ENCODE data around the gene AP3S2. TPM values are rescaled to one million over a fixed set of nuclear protein-coding genes. Genes with fewer than 3 reads are reported as not detected.

AP3S2 gene
- total and polyA plus RNA-seq, 2 donors from 2014 or later: 17.5 to 42.9 TPM

DNA sequence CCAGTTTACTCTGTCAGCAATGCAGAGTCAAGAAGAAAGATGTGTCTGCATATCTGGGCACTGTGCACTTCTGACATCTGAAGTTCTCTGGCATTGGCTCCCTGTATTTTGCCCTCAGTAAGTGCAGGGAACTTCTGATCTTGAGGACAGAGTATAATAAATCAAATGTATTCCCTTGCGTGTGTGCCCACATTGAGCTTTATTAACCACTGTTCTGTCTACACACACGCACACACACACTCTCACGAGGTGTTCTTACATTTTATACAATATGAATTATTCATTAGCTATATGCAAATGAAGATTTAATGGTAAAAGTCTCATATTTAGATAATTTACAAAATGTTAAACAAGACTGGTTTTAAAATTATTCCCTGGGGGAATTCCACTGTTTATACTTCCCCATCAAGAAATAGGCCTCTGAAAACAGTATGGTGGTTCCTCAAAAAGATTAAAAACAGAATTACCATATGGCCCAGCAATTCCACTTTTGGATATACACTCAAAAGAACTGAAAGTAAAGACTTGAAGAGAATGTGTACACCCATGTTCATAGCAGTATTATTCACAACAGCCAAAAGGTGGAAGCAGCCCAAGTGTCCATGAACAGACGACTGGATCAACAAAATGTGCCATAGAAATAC, 54.5 kb downstream of the AP3S2 start:
- H3K9ac ChIP-seq (ENCODE audit: low read length in 3 of 3): no peak overlapping the region
- no peaks in the 10 kb centered on the region for H3K27me3 ChIP-seq (ENCODE audit: control insufficient read depth, insufficient read depth, low read length)
- no peak for DNase-seq
- H3K4me3 ChIP-seq (ENCODE audit: low read length in 3 of 3): no peak overlapping the region
- peaks cover 0 to 5% (median 0%) of the 10 kb centered on the region in 3 donors for H3K4me1 ChIP-seq (ENCODE audit: control insufficient read depth in 2 of 3, insufficient read depth in 2 of 3, low read depth in 1 of 3, low read length in 3 of 3)
- no peak for FAIRE-seq
- TF ChIP-seq, protein P1, sequence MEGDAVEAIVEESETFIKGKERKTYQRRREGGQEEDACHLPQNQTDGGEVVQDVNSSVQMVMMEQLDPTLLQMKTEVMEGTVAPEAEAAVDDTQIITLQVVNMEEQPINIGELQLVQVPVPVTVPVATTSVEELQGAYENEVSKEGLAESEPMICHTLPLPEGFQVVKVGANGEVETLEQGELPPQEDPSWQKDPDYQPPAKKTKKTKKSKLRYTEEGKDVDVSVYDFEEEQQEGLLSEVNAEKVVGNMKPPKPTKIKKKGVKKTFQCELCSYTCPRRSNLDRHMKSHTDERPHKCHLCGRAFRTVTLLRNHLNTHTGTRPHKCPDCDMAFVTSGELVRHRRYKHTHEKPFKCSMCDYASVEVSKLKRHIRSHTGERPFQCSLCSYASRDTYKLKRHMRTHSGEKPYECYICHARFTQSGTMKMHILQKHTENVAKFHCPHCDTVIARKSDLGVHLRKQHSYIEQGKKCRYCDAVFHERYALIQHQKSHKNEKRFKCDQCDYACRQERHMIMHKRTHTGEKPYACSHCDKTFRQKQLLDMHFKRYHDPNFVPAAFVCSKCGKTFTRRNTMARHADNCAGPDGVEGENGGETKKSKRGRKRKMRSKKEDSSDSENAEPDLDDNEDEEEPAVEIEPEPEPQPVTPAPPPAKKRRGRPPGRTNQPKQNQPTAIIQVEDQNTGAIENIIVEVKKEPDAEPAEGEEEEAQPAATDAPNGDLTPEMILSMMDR (IDR thresholded peaks at IDR 0.05; ENCODE audit: borderline replicate concordance, extremely low read depth, insufficient read depth): no peak
- intact Hi-C loops (cut with DNase I): no loop called here
- H3K27ac ChIP-seq (ENCODE audit: low read depth in 2 of 2, low read length in 2 of 2): no peak overlapping the region
- H3K9me3 ChIP-seq (ENCODE audit: control insufficient read depth in 2 of 3, insufficient read depth in 1 of 3, low read length in 3 of 3): no peaks in the 10 kb centered on the region
- H3K36me3 ChIP-seq (ENCODE audit: control insufficient read depth in 2 of 3, insufficient read depth in 3 of 3, low read length in 3 of 3): peaks cover 2 to 22% (median 16%) of the 10 kb centered on the region in 3 donors

DNA sequence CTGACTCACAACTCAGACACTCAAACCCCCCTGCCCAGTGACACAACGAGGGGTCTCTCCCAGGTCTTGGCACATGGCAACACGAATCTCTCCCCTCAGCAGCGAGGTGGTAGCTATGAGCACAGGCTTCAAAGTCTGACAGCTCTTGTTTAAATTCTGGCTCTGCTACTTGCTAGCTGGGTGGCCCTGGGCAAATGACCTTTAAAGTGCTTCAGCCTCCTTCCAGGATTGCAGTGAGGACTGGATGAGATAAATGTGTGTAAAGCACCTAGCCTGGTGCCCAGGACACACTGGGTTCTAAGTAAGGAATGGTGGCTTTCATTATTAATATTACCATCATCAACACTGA, 56.0 kb downstream of the AP3S2 start:
- intact Hi-C loops (cut with DNase I): no loop called here
- H3K36me3 ChIP-seq (ENCODE audit: control insufficient read depth in 2 of 3, insufficient read depth in 3 of 3, low read length in 3 of 3): peaks cover 5 to 37% (median 20%) of the 10 kb centered on the region in 3 donors
- H3K4me3 ChIP-seq (ENCODE audit: low read length in 3 of 3): no peak overlapping the region
- H3K27me3 ChIP-seq (ENCODE audit: control insufficient read depth, insufficient read depth, low read length): no peaks in the 10 kb centered on the region
- H3K9ac ChIP-seq (ENCODE audit: low read length in 3 of 3): no peak overlapping the region
- no peaks in the 10 kb centered on the region for H3K9me3 ChIP-seq (ENCODE audit: control insufficient read depth in 2 of 3, insufficient read depth in 1 of 3, low read length in 3 of 3)
- peaks cover 0 to 5% (median 0%) of the 10 kb centered on the region in 3 donors for H3K4me1 ChIP-seq (ENCODE audit: control insufficient read depth in 2 of 3, insufficient read depth in 2 of 3, low read depth in 1 of 3, low read length in 3 of 3)
- FAIRE-seq (no peak), DNase-seq (no peak)
- TF ChIP-seq, protein P1 (IDR thresholded peaks at IDR 0.05; ENCODE audit: borderline replicate concordance, extremely low read depth, insufficient read depth): no peak
- H3K27ac ChIP-seq (ENCODE audit: low read depth in 2 of 2, low read length in 2 of 2): no peak overlapping the region

DNA sequence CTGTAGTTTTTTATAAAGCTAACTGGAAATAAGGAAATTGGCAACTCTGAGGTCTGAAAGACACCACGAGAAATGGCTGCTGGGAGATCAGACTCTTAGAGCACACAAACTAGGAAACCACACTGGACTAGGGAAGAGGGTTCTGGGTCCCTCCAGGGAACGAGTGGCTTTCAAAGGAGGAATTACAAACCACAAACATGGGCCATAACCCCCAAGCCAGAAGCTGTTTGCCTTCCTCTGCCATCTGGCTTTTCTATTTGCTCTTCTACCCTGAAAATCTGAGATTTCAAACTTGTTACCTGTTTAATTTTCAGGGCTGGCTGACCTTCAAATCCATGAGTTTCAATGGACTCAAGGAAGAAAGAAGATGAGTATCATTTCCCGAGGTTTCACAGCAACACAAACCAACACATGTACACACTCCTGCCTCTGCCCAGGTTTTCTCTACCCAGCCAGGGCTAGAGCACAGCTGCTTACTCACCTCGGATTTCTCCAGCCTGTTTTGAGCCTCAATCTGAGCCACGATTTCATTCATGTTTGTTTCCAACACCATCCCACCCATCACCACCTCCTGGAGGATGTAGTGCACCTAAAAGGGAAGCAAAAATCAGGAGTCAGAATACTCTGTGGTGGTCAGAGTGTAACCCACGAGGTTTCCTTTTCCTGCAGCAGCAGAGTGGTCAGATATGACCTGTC, 56.5 kb downstream of the AP3S2 start:
- Histone ChIP-seq H3K4me1 (ENCODE audit: control insufficient read depth in 2 of 3, insufficient read depth in 2 of 3, low read depth in 1 of 3, low read length in 3 of 3) (peaks cover 0 to 5% (median 0%) of the 10 kb centered on the region in 3 donors), H3K9me3 (ENCODE audit: control insufficient read depth in 2 of 3, insufficient read depth in 1 of 3, low read length in 3 of 3) (no peaks in the 10 kb centered on the region), H3K27me3 (ENCODE audit: control insufficient read depth, insufficient read depth, low read length) (no peaks in the 10 kb centered on the region), H3K36me3 (ENCODE audit: control insufficient read depth in 2 of 3, insufficient read depth in 3 of 3, low read length in 3 of 3) (peaks cover 5 to 39% (median 20%) of the 10 kb centered on the region in 3 donors), H3K9ac (ENCODE audit: low read length in 3 of 3) (no peak overlapping the region), H3K4me3 (ENCODE audit: low read length in 3 of 3) (no peak overlapping the region), H3K27ac (ENCODE audit: low read depth in 2 of 2, low read length in 2 of 2) (no peak overlapping the region)
- DNase-seq (no peak), FAIRE-seq (no peak)
- TF ChIP-seq, protein P1 (IDR thresholded peaks at IDR 0.05; ENCODE audit: borderline replicate concordance, extremely low read depth, insufficient read depth): no peak
- intact Hi-C loops (cut with DNase I): no loop called here
